HG02938 (cell line): ENCODE data around the gene PLAC9.
A peak's percentile ranks its signal among the peaks of the same experiment; 100 is the strongest.
"Not testable (repeated sequence)": the region's sequence is repeated elsewhere in the genome, so short reads cannot be mapped to it uniquely, and the experiment has no call there.

Source experiments
- ATAC-seq: cut with Tn5 transposase; IDR thresholded peaks from one replicate; pipeline ENCODE4 v1.9.1; 2021; ENCODE audit warnings: mild to moderate bottlenecking, moderate library complexity; ENCODE audit not compliant: unreplicated experiment

The PLAC9 gene

DNA sequence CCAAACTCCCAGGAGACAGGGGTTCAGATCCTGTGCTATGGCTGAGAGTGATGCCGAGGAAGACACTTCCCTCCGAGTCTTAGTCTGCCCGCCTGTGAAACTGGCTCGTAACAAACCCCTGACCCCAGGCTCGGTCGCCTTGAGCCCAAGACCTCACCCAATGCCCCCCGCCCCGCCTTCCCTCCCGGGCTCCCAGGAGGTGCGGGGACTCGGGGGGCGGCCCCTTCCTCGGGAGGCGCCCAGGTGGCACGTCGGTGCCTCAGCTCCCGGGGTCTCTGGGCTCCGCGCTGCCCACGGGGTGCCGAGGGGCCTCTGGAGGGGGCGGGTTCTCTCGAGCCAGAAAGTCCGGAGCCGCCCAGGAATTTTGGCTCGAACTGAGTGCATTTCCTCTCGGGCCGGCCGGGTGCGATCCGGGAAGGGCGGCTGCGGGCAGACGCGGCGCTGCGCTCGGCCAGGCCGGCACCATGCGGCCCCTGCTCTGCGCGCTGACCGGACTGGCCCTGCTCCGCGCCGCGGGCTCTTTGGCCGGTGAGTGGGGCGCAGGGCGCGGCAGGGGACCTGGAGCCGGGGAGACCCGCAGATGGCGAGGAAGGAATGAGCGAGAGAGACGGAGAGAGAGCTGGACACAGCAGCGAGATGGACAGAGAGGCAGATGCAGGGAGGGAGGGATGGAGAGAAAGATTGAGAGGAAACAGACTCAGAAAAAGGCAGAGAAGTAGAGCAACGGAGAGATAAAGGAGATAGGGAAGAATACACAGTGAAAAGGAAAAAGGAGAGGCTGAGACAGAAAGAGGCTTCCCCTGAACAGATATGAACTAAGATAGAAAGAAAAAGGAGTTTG is at the start of gene PLAC9:
TSS of gene PLAC9 (plus strand) at position 432 of the 841 bp plus-strand sequence. CDS start at position 465, 33 bp downstream.
- ATAC-seq: no peak

GRCh38 chr10:80090121-80090520 is 42.4 kb upstream of the PLAC9 start:
- no peak for ATAC-seq

GRCh38 chr10:80094231-80094630 is 38.3 kb upstream of the PLAC9 start:
- ATAC-seq: no peak

GRCh38 chr10:80098272-80098671 is 34.3 kb upstream of the PLAC9 start:
- ATAC-seq: not testable (repeated sequence)

DNA sequence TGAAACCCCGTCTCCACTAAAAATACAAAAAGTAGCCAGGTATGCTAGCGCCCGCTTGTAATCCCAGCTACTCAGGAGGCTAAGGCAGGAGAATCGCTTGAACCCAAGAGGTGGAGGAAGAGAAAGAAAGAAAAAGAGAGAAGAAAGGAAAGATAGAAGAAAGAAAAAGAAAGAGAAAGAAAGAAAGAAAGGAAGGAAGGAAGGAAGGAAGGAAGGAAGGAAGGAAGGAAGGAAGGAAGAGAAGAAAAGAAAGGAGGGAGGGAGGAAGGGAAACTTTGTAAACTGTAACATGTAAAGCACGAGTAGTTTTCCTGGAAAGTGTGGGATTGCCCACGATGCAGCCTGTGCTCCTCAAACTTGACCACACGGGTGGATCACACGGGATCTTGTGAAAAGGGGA is 33.2 kb upstream of the PLAC9 start:
- not testable (repeated sequence) for ATAC-seq

DNA sequence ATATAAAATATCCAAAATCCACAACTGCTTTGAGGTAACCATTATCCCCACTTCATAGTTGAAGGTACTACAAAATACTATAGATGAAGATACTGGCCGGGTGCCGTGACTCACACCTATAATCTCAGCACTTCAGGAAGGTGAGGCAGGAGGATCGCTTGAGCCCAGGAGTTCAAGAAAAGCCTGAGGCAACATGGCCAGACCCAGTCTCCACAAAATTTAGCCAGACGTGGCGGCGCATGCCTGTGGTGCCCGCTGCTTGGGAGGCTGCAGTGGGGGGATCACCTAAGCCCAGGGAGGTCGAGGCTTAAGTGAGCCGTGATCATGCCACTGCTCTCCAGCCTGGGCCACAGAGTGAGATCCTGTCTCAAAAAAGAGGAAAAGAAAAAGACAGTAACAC is 32.4 kb upstream of the PLAC9 start:
- ATAC-seq: no peak

DNA sequence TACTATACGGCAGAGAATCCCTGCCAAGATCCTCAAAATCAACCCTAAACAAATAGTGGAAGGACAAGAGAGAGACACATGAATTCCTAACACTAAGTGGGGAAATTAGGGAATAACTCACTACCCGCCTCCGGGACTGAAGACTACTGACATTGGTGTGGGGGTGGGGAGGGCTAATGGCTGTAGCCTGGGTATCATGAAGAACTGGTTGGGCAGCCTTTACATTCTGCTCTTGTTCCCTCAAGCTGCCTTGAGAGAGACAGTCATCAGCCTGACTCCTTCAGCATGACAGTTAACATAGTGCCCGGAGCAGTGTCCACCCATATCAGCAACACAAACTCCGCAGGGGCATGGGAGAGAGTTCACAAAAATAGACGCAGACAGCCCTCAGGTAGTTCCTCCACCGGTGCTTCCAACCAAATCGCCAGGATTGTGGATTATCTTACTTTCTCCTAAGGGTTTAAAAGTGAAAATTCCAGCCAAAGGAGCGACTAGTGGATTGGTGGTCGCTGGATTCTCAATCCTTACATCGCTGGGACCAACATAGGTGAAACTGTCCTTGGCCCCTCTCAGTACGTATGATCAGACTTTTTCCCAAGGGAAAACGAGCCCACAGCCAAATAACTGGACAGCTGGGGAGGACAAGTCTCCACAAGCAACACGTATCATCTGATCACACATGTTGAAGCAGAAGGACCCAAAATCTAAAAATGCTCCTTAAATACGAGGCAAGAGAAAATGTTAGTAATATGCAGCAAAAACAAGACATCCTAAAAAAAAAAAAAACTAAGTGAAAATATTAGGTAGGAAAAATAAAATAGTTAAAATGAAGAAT is 31.5 kb upstream of the PLAC9 start:
- no peak for ATAC-seq

DNA sequence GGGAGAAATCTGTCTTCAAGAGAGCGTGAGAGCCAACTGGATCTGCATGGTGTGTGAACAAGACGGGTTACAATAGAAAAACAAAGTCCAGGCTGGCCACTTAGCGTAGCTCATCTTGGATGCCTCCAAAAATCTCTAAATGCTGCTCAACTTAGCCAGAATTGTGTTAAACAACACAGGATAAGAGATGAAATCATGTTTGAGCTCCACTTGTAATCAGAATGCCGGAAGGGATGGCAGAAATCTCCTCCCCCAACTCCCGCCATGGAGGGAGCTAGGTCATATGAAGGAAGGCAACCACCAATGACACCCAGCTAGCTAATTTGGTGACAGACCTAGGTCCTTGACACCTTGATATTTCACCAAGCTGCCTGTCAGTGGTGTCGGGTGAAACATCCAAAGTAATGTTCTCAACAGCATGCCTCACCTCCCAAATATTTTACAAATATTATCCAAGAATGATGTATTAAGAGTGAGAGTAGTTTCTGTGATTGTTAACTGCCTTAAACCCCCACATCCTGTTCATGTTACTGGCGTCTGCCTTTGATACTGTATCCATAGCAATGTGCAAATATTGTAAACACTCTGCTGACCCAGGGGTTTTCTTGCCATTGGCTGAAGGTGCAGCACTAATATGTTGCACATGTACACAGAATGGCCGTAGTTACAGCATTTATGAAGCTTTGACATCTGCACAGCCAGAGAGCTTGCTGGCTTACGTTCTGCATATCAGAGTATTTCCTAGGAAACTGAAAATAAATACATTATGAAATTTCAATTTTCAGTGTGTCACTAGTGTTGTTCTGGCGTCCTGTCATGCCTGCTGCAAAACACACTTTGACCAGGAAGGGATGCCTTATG is 28.2 kb upstream of the PLAC9 start:
- peak; percentile 97 for ATAC-seq

DNA sequence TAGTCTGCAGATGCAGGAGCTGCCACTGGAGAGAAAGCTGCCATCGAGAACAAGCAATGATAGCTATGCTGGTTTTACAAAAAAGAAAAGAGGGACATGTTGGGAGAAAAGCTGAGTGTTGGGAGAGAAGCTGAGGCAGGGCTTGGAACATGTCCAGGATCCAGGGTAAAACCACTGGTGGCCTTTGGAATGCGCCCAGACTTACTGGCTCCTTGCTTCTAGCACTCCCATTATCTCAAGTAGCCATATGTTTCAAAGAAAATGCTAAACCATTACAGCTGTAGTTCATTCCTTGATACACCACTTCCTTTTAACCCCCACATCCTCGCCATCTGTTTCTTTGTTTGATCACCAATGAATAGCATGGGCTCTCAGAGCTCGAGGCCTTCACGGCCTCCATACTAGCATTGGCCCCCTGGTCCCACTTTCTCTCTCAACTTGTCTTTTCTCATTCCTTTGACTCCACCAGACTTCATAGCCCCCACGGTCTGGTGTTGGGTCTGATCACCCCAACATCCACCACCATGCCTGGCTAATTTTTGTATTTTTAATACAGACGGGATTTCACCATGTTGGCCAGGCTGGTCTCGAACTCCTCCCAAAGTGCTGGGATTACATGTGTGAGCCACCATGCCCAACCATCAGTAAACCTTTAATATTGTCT is 23.8 kb upstream of the PLAC9 start:
- ATAC-seq: no peak

DNA sequence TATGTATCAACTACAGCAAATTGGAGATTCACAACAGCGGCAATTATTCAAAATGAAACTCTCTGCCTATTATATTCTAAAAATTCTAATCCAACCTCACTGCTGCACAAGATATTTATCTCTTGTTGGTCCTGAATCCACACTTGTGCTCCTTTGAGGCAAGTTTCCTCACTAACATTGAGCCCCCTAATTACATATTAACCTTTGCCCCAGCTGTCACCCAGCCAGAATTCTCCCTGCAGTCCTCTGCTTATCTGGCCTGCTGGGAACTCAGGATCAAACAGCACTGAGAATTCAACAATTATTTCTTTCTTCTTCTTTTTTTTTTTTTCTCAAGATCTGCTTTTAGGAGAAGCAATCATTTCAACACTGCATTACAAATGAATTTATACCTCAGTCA is 21.5 kb upstream of the PLAC9 start:
- ATAC-seq: no peak

DNA sequence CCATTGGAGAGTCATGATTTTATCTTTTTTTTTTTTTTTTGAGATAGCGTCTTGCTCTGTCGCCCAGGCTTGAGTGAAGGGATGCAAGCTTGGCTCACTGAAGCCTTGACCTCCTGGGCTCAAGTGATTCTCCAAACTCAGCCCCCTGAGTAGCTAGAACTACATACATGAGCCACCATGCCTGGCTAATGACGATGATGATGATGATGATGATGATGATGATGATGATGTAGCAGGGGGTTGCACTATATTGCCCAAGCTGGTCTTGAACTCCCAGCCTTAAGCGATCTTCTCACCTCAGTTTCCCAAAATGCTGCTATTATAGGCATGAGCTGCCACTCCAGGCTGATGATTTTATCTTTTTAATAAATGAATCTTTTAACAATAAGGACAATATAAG is 13.9 kb upstream of the PLAC9 start:
- ATAC-seq: no peak

DNA sequence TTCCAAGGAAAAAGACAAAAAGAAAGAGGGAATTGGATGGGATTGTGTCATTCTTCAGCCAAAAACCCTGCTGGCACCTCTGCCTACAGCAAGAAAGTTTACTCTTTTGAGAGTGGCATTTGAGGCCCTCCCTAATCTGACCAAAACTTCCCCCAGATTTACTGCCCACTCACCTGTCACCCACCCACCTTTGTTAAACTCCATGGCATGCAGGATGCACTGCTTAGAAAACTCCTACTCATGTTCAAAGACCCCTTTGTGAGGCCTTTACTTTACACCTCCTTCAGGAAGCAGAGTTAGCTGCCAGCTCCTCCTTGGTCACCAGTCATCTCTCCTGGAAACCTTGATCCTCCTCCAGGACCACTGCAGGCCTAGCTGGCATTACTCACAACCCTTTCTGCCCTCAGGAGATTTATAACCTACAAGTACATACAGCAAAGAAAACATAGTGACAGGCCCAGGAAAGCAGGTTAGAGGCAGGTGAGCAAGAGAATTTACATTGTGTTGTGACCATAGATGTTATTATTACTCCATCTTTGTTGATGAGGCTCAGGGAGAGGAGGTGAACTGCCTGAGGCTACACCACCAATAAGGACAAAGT is 10.3 kb upstream of the PLAC9 start:
- no peak for ATAC-seq

DNA sequence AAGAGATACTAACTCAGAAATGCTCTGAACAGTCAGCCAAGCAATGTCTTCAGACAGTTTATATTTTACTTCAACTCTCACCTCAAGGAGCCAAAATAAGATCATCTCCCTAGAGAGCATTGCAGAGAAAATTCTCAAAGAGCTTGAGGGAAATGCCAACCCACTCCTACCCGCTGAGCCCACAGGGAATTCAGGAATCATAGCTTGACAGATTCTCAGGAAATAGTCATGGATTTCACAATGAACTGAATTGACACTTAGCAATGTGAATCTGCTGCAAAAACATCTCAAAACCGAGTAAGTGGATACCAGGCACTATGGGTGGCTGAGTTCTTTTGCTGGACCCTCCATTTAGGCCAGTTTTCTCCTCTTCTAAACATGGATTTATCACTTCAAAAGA is 9.8 kb upstream of the PLAC9 start:
- ATAC-seq: no peak

DNA sequence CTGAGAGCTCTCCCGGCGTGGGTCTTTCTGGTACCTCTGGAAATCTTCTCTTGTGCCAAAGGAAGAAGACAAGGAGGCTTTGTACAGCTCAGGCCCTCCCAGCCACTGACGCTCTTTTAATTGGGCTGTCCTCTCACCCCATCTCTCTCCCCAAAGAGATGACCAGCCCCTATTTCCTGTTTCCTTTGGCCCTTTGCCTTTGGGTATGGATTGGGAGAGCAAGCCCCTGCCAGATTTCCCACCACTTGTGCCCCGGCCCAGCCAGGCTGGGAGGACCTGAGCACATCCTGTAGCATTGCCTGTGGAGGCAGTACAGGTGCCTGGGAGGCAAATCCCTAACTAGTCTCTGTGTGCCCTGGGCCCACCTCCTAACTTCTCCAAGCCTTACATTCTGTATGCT is 5.7 kb upstream of the PLAC9 start:
- ATAC-seq: no peak

- ATAC-seq: no peak
These were observed 1.0 kb upstream of the PLAC9 start for GRCh38 chr10:80131499-80131901.

GRCh38 chr10:80133206-80133605 is 676 bp downstream of the PLAC9 start:
- ATAC-seq: no peak

DNA sequence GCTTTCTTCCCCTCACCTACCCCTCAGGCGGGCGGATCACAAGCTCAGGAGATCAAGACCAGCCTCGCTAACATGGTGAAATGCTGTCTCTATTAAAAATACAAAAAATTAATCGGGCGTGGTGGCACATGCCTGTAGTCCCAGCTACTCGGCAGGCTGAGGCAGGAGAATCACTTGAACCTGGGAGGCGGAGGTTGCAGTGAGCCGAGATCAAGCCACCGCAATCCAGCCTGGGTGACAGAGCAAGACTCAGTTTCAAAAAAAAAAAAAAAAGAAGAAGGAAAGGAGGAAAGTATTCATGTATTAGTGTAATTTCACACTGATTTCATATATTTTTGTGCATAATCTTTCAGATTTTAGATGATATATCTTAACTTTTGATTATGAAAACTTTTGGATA is 1.2 kb downstream of the PLAC9 start:
- ATAC-seq: not testable (repeated sequence)

- no peak for ATAC-seq
These were observed 3.6 kb downstream of the PLAC9 start for GRCh38 chr10:80136134-80136571.

DNA sequence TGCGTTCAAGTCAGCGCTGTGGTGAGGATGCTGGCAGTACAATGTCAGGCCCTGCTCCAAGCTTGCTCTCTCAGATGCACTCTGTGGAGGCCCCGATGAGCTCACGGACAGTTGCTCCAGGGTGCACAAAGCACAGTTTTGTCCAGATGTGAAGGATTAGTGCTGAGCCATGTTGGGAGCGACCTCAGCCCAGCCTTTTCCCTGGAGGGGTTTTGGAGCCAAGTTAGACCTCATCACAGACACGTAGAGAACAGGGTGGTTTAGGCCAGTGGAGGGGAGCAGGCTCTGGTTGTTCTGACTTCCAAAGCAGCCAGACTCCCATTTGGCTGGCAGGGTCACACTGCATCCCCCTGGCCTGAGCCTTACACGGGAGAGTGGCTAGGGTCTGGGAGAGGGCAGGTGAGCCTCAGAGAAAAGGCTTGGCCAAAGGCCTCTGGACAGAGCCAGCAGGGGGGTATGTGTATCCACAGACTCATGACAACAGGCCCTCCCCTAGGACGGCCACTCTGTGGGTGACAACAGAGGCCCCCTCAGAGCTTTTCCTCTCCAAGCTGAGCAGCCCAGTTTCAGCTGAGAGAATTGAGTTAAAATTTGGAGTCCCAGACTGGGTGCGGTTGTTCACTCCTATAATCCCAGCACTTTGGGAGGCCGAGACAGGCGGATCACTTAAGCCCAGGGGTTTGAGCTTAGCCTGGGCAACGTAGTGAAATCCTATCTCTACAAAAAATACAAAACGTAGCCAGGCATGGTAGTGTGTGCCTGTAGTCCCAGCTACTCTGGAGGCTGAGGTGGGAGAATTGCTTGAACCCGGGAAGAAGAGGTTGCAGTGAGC is 4.7 kb downstream of the PLAC9 start:
- no peak for ATAC-seq
